ENCODE results near the gene RGS12. TPM values are rescaled to one million over a fixed set of nuclear protein-coding genes. Genes with fewer than 3 reads are reported as not detected.

RGS12 gene
- total RNA-seq, 4 donors from 2014 or later: 12.4 to 77.4 (median 17.3) TPM

DNA sequence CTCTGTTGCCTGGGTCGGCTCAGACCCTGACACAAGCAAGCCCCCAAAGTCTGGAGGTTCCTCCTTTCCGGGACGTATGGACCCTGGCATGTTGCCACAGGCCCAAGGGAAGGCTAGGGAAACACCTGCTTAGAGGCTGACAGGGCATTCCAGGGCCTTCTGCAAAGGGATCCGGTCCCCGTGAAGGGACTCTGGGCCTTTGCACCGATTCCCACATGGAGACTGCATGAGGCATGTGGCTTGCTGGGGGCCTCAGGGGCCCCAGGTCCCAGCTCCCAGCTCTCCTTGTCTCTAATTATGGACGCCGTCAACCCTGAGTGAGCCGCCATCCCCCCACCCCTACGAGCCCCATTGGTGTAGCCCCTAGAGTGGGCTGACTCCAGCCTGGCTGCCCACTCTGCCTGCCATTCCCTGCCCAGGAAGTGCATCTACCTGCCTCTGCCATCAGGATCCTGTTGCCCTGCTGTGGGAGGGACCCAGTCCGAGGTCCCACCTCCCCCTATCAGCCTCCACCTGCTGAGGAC, 4.2 kb upstream of the RGS12 start:
- Histone ChIP-seq H3K27me3 (peaks cover 42% of the 10 kb centered on the region), H3K9me3 (no peaks in the 10 kb centered on the region), H3K36me3 (no peaks in the 10 kb centered on the region), H3K4me3 (no peak overlapping the region), H3K27ac (no peak overlapping the region), H3K4me1 (peaks cover 0 to 16% (median 10%) of the 10 kb centered on the region in 4 donors)
- WGBS, 2 donors (ENCODE audit: low coverage in 1 of 2): 73% methylated on average over 11 of the region's 11 CpGs; no CpG with 5 or more reads in 1 of the 2 donors
- TF ChIP-seq POLR2AphosphoS5 (IDR thresholded peaks at IDR 0.05) (no peak), POLR2A (IDR thresholded peaks at IDR 0.05) (no peak)
- TF ChIP-seq, protein P1, sequence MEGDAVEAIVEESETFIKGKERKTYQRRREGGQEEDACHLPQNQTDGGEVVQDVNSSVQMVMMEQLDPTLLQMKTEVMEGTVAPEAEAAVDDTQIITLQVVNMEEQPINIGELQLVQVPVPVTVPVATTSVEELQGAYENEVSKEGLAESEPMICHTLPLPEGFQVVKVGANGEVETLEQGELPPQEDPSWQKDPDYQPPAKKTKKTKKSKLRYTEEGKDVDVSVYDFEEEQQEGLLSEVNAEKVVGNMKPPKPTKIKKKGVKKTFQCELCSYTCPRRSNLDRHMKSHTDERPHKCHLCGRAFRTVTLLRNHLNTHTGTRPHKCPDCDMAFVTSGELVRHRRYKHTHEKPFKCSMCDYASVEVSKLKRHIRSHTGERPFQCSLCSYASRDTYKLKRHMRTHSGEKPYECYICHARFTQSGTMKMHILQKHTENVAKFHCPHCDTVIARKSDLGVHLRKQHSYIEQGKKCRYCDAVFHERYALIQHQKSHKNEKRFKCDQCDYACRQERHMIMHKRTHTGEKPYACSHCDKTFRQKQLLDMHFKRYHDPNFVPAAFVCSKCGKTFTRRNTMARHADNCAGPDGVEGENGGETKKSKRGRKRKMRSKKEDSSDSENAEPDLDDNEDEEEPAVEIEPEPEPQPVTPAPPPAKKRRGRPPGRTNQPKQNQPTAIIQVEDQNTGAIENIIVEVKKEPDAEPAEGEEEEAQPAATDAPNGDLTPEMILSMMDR (IDR thresholded peaks at IDR 0.05): no peak
- intact Hi-C loops (cut with DNase I; ENCODE audit: low total_unique reads): no loop called here
- in situ Hi-C loops (cut with MboI; ENCODE audit: low pct_ligation_motif_present in 1 of 4, low pct_unique_long_range_greater_than_20kb in 1 of 4, low sequenced_read_pairs in 3 of 4): no loop called here
- no peak for DNase-seq

DNA sequence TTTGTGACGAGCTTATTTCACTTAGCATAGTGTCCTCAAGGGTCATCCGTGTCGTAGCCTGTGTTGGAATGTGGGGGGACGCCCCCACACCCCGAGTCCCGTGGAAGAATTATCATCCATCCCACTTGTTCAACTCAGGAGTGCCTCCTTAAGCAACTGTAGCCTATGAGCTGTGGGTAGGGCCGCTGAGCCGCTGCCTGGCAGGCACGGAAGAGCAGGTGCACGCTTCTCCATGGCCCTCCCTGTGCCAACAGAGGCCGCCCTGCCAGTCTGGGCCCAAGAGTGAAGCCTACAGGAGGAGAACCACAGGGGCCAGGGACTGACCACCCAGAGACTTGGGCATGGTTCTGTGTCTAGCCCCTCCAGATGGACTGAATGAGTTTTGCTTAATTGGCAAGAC, 2.3 kb upstream of the RGS12 start:
- Histone ChIP-seq H3K27me3 (peaks cover 26% of the 10 kb centered on the region), H3K4me3 (no peak overlapping the region), H3K9me3 (no peaks in the 10 kb centered on the region), H3K4me1 (peaks cover 0 to 24% (median 10%) of the 10 kb centered on the region in 4 donors), H3K27ac (no peak overlapping the region), H3K36me3 (no peaks in the 10 kb centered on the region)
- no peak for DNase-seq
- no peak for TF ChIP-seq POLR2AphosphoS5 (IDR thresholded peaks at IDR 0.05)
- intact Hi-C loops (cut with DNase I; ENCODE audit: low total_unique reads): no loop called here
- in situ Hi-C loops (cut with MboI; ENCODE audit: low pct_ligation_motif_present in 1 of 4, low pct_unique_long_range_greater_than_20kb in 1 of 4, low sequenced_read_pairs in 3 of 4): no loop called here
- WGBS, 2 donors (ENCODE audit: low coverage in 1 of 2): 62% methylated on average over 2 to 11 of the region's 11 CpGs

DNA sequence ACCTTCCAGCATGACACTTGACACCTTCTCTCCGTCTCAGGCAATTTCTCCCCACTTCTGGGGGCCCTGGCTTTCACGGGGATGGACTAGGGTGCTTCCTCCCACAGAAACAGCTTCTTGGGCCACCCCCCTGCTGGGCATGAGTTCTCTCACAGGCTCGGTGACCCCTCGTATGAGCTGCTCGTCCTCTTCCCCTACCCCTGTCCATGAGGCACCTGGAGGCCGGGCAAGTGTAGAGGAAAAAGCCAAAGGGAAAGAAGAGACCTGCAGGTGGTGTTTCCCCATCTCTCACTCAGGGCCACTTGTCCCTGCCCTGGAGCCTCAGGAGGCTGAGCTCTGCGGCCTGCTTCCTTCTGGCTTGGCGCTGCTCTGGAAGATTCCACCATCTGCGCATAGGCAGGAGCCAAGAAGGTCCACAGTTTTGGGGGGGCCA, 1.9 kb upstream of the RGS12 start:
- WGBS, 2 donors (ENCODE audit: low coverage in 1 of 2): 95% methylated on average over 9 of the region's 9 CpGs; no CpG with 5 or more reads in 1 of the 2 donors
- Histone ChIP-seq H3K4me3 (peak overlapping the region in 1 of 4 donors; percentile 94), H3K36me3 (no peaks in the 10 kb centered on the region), H3K27ac (peak overlapping the region; percentile 92 to 97 (median 94)), H3K27me3 (peaks cover 21% of the 10 kb centered on the region), H3K9me3 (no peaks in the 10 kb centered on the region), H3K4me1 (peaks cover 0 to 24% (median 10%) of the 10 kb centered on the region in 4 donors)
- no peak for DNase-seq
- in situ Hi-C loops (cut with MboI; ENCODE audit: low pct_ligation_motif_present in 1 of 4, low pct_unique_long_range_greater_than_20kb in 1 of 4, low sequenced_read_pairs in 3 of 4) (no loop called here), intact Hi-C loops (cut with DNase I; ENCODE audit: low total_unique reads) (no loop called here)
- no peak for TF ChIP-seq POLR2A (IDR thresholded peaks at IDR 0.05)
- TF ChIP-seq, protein P1 (IDR thresholded peaks at IDR 0.05): no peak
- no peak for TF ChIP-seq EP300 (IDR thresholded peaks at IDR 0.05; ENCODE audit: low read depth)
- no peak for TF ChIP-seq POLR2AphosphoS5 (IDR thresholded peaks at IDR 0.05)

DNA sequence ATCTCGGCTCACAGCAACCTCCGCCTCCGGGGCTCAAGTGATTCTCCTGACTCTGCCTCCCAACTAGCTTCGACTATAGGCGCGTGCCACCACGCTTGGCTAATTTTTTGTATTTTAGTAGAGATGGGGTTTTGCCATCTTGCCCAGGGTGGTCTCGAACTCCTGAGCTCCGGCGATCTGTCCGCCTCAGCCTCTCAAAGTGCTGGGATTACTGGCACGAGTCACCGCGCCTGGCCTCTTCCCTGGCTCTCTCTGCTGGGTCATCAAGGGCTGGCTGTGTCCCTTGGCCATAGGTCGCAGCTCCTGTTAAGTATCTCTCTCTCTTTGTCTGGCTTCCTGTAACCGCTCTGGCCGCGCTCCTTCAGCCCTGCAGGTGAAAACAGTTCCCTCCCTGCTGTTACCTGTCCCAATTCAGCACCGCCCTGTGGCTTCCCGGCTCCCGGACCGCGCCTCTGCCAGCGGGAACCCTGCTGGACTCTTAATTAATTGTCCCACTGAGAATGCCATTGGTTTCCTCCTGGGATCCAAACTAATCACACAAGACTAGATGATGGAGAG, 1.3 kb upstream of the RGS12 start:
- peak in 1 of 3 donors; percentile 9 for TF ChIP-seq POLR2AphosphoS5 (IDR thresholded peaks at IDR 0.05)
- no peak for TF ChIP-seq POLR2A (IDR thresholded peaks at IDR 0.05)
- TF ChIP-seq, protein P1 (IDR thresholded peaks at IDR 0.05): peak in 2 of 5 experiments; percentile 29 to 33
- peak overlapping the region; percentile 92 to 97 (median 94) for H3K27ac ChIP-seq
- H3K4me3 ChIP-seq: peak overlapping the region; percentile 57 to 94 (median 81)
- intact Hi-C loops (cut with DNase I; ENCODE audit: low total_unique reads): no loop called here
- peaks cover 0 to 24% (median 10%) of the 10 kb centered on the region in 4 donors for H3K4me1 ChIP-seq
- no peaks in the 10 kb centered on the region for H3K9me3 ChIP-seq
- WGBS, 2 donors (ENCODE audit: low coverage in 1 of 2): 37% methylated on average over 24 of the region's 24 CpGs; no CpG with 5 or more reads in 1 of the 2 donors
- no peaks in the 10 kb centered on the region for H3K36me3 ChIP-seq
- peaks cover 16% of the 10 kb centered on the region for H3K27me3 ChIP-seq
- peak; percentile 67 for DNase-seq
- in situ Hi-C loops (cut with MboI; ENCODE audit: low pct_ligation_motif_present in 1 of 4, low pct_unique_long_range_greater_than_20kb in 1 of 4, low sequenced_read_pairs in 3 of 4): no loop called here
